PC-9 (cell line): Measurements from ENCODE around the gene NR2E3.

ENCODE experiments used
- EZH2 ChIP-seq: fragments of 200-600 bp; sonication (generic); IDR thresholded peaks from 2 replicates; pipeline ENCODE4 v1.8.0; 2017; ENCODE audit warnings: antibody characterized with exemption, low read depth
- TF ChIP-seq, protein P1 (sequence below): fragments of 200-600 bp; sonication (generic); conservative IDR thresholded peaks from 2 replicates; pipeline ENCODE4 v1.6.1; 2017; ENCODE audit warnings: mixed run types, antibody characterized with exemption, mild to moderate bottlenecking, moderate library complexity

GRCh38 chr15:71811036-71811736, 832 bp downstream of the NR2E3 start:
- TF ChIP-seq, protein P1, sequence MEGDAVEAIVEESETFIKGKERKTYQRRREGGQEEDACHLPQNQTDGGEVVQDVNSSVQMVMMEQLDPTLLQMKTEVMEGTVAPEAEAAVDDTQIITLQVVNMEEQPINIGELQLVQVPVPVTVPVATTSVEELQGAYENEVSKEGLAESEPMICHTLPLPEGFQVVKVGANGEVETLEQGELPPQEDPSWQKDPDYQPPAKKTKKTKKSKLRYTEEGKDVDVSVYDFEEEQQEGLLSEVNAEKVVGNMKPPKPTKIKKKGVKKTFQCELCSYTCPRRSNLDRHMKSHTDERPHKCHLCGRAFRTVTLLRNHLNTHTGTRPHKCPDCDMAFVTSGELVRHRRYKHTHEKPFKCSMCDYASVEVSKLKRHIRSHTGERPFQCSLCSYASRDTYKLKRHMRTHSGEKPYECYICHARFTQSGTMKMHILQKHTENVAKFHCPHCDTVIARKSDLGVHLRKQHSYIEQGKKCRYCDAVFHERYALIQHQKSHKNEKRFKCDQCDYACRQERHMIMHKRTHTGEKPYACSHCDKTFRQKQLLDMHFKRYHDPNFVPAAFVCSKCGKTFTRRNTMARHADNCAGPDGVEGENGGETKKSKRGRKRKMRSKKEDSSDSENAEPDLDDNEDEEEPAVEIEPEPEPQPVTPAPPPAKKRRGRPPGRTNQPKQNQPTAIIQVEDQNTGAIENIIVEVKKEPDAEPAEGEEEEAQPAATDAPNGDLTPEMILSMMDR, result no peak
- TF ChIP-seq EZH2, result no peak
